Pancreas (tissue), 10 donors: ENCODE measurements around the gene MEAF6. TPM values are rescaled to one million over a fixed set of nuclear protein-coding genes. Genes with fewer than 3 reads are reported as not detected.

Source experiments
- ATAC-seq, 4 donors: fragments of 200-7000 bp; cut with Tn5 transposase; one replicate each; pipeline versions ENCODE4 v1.8.0 to v1.9.1; 2020; ENCODE audit warnings: mild to moderate bottlenecking in 4 of 4, moderate library complexity in 4 of 4
- DNase-seq, 6 donors: peaks; one replicate each; pipeline ENCODE4 v3.0.0-alpha.2; 2020
- FAIRE-seq: peaks from 2 replicates; lab custom pipeline; 2012; peaks lifted over from hg19 to GRCh38; lab: Jason Lieb, UNC
- H3K27ac ChIP-seq, 4 donors: fragments of 200-600 bp; sonication (generic); 1 replicate in 3 of 4; 2 replicates in 1 of 4; pipeline versions ENCODE4 v1.5.0 to v1.8.0; 2020
- H3K27me3 ChIP-seq, 4 donors: fragments of 200-600 bp; one replicate each; pipeline ENCODE4 v1.8.0; 2021
- H3K36me3 ChIP-seq, 3 donors: fragments of 200-600 bp; sonication (generic) in 1 of 3; one replicate each; pipeline versions ENCODE4 v1.5.0 to v1.8.0; 2020 to 2021
- H3K4me1 ChIP-seq, 3 donors: fragments of 200-600 bp; one replicate each; pipeline ENCODE4 v1.8.0; 2021
- H3K4me3 ChIP-seq, 4 donors: fragments of 200-600 bp; sonication (generic) in 2 of 4; one replicate each; pipeline versions ENCODE4 v1.5.0 to v1.8.0; 2020 to 2021
- H3K9me3 ChIP-seq, 4 donors: fragments of 200-600 bp; one replicate each; pipeline ENCODE4 v1.8.0; 2021
- whole genome bisulfite sequencing, 2 donors: extraction: QIAGEN DNeasy Blood & Tissue Kit; methylation state at CpG; one replicate each; pipeline ENCODE4 v1.1.7; 2013; 5-methylcytosine and 5-hydroxymethylcytosine counted together
- intact Hi-C, 3 donors: fragments of 100-400 bp; cut with DNase I; formaldehyde crosslinking; loops; one replicate each; pipeline versions ENCODE4 v1.11.1 to v1.14.2; 2022
- polyA plus RNA-seq, 2 donors: library from polyadenylated mRNA; stranded (reverse); fragments of 200-250 nt; gene quantifications; one replicate each; pipeline ENCODE4 v1.2.3, GENCODE V29; 2013
- total RNA-seq, 6 donors: library from RNA; stranded (reverse); fragmentation: NEBNext Ultra II Directional in 4 of 6; extraction: Animal tissue kit (Norgen Biotek cat#: 25700) in 4 of 6; gene quantifications; one replicate each; pipeline versions ENCODE4 v1.2.1 to v1.2.4, GENCODE V29; 2021 to 2023
- TF ChIP-seq, protein P1 (sequence below), 4 donors: fragments of 200-600 bp; sonication (generic) in 3 of 4; IDR thresholded peaks; one replicate each; pipeline versions ENCODE4 v1.5.0 to v1.8.0; 2021; ENCODE audit warnings: antibody characterized with exemption in 4 of 4
- donor health status: healthy with polysubstance abuse.
- donor health status: DM: no; HTN: no; CAD: no; lungs with moderate emphysema.
- donor health status: DM: no; HTN: no; CAD: no.
- donor health status: control.
- donor health status: control.
- donor health status: Bipolar disorder and iron deficiency.
- donor health status: DM: yes; HTN: yes; CAD: no.
- donor health status: DM: no; HTN: no; CAD: no.
- donor health status: DM: no; HTN: no; CAD: no.
- donor health status: DM: yes; HTN: yes; CAD: no.

The MEAF6 gene
- total and polyA plus RNA-seq, 8 donors = 26.1 to 59.8 (median 28.3) TPM

DNA sequence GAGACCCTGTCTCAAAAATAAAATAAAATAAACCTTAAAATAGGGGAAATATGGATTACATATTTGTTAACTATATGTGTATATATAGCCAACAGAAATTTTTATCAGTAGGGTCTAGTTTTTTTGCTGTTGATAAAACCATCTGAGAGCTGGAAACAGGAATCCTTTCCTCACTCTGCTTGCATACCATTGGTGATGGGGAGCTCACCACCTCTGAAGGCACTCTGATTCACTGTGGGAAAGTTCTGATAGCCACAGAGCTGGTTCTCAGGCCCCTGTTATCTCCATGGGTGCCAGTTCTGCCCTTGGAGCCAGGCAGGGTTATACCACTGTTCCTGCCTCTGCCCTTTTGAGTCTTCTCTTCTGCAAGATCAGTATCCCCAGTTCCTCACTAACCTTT lies 58.0 kb downstream of the MEAF6 start:
- Histone ChIP-seq H3K27me3 (no peaks in the 10 kb centered on the region), H3K4me3 (no peak overlapping the region), H3K27ac (no peak overlapping the region), H3K36me3 (no peaks in the 10 kb centered on the region), H3K9me3 (no peaks in the 10 kb centered on the region), H3K4me1 (peaks cover 0 to 3% (median 0%) of the 10 kb centered on the region in 3 donors)
- FAIRE-seq (no peak), DNase-seq (no peak), ATAC-seq (no peak)
- intact Hi-C loops = loop anchor here in 2 of 3 donors (2.0 to 10.0 kb wide), 3 partner anchors 30 to 228 kb away; no protein-coding TSS in a partner anchor
- TF ChIP-seq, protein P1, sequence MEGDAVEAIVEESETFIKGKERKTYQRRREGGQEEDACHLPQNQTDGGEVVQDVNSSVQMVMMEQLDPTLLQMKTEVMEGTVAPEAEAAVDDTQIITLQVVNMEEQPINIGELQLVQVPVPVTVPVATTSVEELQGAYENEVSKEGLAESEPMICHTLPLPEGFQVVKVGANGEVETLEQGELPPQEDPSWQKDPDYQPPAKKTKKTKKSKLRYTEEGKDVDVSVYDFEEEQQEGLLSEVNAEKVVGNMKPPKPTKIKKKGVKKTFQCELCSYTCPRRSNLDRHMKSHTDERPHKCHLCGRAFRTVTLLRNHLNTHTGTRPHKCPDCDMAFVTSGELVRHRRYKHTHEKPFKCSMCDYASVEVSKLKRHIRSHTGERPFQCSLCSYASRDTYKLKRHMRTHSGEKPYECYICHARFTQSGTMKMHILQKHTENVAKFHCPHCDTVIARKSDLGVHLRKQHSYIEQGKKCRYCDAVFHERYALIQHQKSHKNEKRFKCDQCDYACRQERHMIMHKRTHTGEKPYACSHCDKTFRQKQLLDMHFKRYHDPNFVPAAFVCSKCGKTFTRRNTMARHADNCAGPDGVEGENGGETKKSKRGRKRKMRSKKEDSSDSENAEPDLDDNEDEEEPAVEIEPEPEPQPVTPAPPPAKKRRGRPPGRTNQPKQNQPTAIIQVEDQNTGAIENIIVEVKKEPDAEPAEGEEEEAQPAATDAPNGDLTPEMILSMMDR (IDR thresholded peaks at IDR 0.05) = no peak

DNA sequence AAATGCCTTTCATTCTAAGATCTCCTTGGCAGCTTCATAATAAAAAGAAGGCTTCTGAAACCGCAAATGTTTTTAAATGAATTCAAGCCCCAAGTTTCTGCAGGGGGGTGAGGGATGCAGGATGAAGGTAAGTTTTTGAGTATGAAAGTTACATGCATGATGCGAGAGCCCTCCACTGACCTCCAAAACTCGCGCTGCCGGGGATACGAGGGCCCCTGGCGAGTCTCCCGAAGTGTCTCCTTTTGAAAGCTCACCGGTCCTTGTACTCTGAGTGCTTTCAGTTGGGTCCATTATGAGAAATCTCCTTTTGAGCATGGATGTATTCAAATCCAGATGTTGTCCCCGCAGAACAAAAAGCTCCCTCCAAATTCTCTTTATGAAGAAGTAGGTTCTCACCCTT lies 59.0 kb downstream of the MEAF6 start:
- Histone ChIP-seq H3K27ac (no peak overlapping the region), H3K4me1 (peaks cover 0 to 3% (median 0%) of the 10 kb centered on the region in 3 donors), H3K36me3 (no peaks in the 10 kb centered on the region), H3K27me3 (no peaks in the 10 kb centered on the region), H3K4me3 (no peak overlapping the region), H3K9me3 (no peaks in the 10 kb centered on the region)
- WGBS, 2 donors = 89 to 94% methylated on average over 10 of the region's 10 CpGs
- ATAC-seq = no peak
- TF ChIP-seq, protein P1 (IDR thresholded peaks at IDR 0.05) = no peak
- no peak for DNase-seq
- intact Hi-C loops = loop anchor here in 2 of 3 donors (5.0 to 10.0 kb wide), 2 partner anchors 227 to 229 kb away; no protein-coding TSS in a partner anchor
- no peak for FAIRE-seq

DNA sequence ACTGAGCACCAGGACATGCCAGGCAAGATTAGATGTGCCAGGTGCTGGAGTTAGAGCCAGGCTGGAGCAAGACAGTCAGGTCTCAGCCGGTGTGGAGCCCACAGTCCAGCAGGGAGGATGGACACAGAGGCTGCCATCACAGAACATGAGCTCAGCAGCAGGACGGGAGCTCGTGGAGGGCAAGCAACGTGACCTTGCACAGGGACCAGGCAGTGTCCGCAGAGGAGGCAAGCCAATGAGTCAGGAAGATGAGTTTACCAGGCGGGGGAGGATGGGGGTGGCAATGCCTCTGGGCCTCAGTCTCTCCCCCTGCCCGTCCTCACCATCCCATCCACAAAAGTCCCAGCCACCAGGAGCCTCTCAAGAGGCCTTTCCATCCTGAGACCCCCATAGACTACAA lies 60.9 kb downstream of the MEAF6 start:
- H3K36me3 ChIP-seq = no peaks in the 10 kb centered on the region
- peaks cover 0 to 3% (median 0%) of the 10 kb centered on the region in 3 donors for H3K4me1 ChIP-seq
- no peak overlapping the region for H3K27ac ChIP-seq
- FAIRE-seq (no peak), ATAC-seq (no peak), DNase-seq (no peak)
- TF ChIP-seq, protein P1 (IDR thresholded peaks at IDR 0.05) = no peak
- H3K4me3 ChIP-seq = no peak overlapping the region
- no peaks in the 10 kb centered on the region for H3K27me3 ChIP-seq
- no peaks in the 10 kb centered on the region for H3K9me3 ChIP-seq
- intact Hi-C loops = loop anchor here in 1 of 3 donors (10.0 kb wide), 1 partner anchor 231 kb away; no protein-coding TSS in a partner anchor
- WGBS, 2 donors = 78 to 80% methylated on average over 7 of the region's 7 CpGs

DNA sequence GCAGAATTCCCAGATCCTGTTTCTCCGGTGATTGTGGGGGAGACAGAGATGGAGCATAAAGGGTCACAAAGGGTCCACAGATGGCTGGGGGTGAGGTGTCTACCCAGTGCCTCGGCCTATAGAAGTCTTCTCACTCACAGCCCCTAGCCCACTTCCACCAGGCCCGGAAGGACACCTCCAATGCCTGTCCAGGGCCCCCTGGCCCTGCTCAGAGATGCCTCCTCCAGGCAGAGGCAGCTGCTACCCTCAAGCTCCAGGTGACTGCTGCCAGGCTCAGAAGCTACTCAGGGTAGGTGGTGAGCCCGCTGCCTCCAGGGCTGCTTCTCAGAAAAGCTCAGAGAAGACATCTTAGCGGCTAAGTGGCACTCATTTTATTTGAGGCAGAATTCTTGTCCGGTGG lies 62.1 kb downstream of the MEAF6 start:
- ATAC-seq (no peak), FAIRE-seq (no peak), DNase-seq (no peak)
- Histone ChIP-seq H3K9me3 (no peaks in the 10 kb centered on the region), H3K36me3 (no peaks in the 10 kb centered on the region), H3K27ac (no peak overlapping the region), H3K4me3 (no peak overlapping the region), H3K4me1 (peaks cover 0 to 3% (median 0%) of the 10 kb centered on the region in 3 donors), H3K27me3 (no peaks in the 10 kb centered on the region)
- WGBS, 2 donors = 71 to 73% methylated on average over 6 of the region's 6 CpGs
- intact Hi-C loops = loop anchor here in 1 of 3 donors (10.0 kb wide), 1 partner anchor 232 kb away; no protein-coding TSS in a partner anchor
- TF ChIP-seq, protein P1 (IDR thresholded peaks at IDR 0.05) = no peak

DNA sequence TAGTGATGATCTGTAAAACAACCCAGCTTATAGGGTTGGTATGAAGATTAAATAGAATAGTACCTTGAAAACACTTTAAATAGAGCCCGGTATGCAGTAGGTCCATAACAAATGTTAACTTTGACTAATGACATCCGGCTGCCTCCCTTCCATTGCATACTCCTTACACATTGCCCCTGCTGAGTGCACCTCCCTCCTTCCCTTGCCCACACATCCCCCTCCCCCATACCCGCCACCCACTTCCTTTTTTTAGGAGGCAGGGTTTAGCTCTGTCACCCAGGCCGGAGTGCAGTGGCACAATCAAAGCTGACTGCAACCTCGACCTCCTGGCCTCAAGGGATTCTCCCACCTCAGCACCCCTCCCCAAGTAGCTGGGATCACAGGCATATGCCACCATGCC lies 64.6 kb downstream of the MEAF6 start:
- ATAC-seq (no peak), DNase-seq (no peak)
- no peaks in the 10 kb centered on the region for H3K9me3 ChIP-seq

More for the DNA sequence above, 64.6 kb downstream of the MEAF6 start:
- no peak for FAIRE-seq
- TF ChIP-seq, protein P1 (IDR thresholded peaks at IDR 0.05) = no peak
- no peak overlapping the region for H3K4me3 ChIP-seq
- WGBS, 2 donors = 37 to 46% methylated on average over 5 of the region's 5 CpGs
- no peaks in the 10 kb centered on the region for H3K36me3 ChIP-seq
- H3K27me3 ChIP-seq = no peaks in the 10 kb centered on the region
- no peak overlapping the region for H3K27ac ChIP-seq
- intact Hi-C loops = loop anchor here in 1 of 3 donors (10.0 kb wide), 1 partner anchor 235 kb away; no protein-coding TSS in a partner anchor
- peaks cover 0 to under 1% (median 0%) of the 10 kb centered on the region in 3 donors for H3K4me1 ChIP-seq
